Heart left ventricle (tissue), 13 donors: ENCODE data around the gene PRKG1.

Source experiments
- POLR2A ChIP-seq, 2 donors: fragments of 450-650 bp; IDR thresholded peaks; one replicate each; pipeline ENCODE4 v1.6.1; 2017; ENCODE audit warnings: antibody characterized with exemption in 2 of 2, mild to moderate bottlenecking in 2 of 2, moderate library complexity in 2 of 2
- TF ChIP-seq, protein P1 (sequence below), 12 donors: fragments of 200-600 bp; sonication (generic) in 4 of 12; IDR thresholded peaks; one replicate each; pipeline versions ENCODE4 v1.5.0 to v1.8.0; 2018 to 2022; ENCODE audit warnings: antibody characterized with exemption in 12 of 12, mild to moderate bottlenecking in 5 of 12
- donor health status: ischemic (EF 13 %, LVEDD 7.1; RV severe dilation, severe dysfunction).
- donor health status: DM: no; HTN: yes; CAD: no.
- donor health status: DM: no; HTN: no; CAD: no.
- donor health status: ischemic (EF 25% LVEDD 6.9; RV normal size, moderate dysfunction).
- donor health status: ischemic (EF 25% LVEDD 5.7; RV mildly dilated, moderate dysfunction).
- donor health status: ischemic (EF 35%, LVEDD 5.7; RV mildly dilated, moderate dysfunction).
- donor health status: nonischemic (EF 11% LVEDD 7.7; RV severe dilation, severe dysfunction).
- donor health status: DM: yes; HTN: yes; CAD: no.
- donor health status: PGD.
- donor health status: ischemic (EF 29% LVEDD 5.4; RV normal size, mild dysfunction).
- donor health status: nonischemic (EF 23%, LVEDD 6.1; RV moderate dilation, normal function).

DNA sequence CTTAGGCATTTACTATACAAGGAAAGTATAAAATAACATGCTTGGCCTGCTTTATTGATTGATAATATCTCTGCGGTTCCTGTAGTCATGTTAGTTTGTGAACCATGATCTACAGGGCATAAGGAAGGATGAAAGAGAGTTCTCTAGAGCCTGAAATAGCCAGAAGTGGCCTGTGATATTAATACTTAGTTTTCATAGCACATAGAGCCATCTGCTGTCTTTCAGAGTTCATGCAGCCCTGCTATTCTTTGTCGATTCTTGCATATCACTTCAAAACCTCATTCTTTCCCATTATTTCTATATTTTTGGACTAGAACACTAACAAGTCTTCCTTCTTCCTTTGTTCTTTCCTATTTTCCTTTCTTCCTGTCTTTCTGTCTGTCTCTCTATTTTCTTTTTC lies 26.4 kb upstream of the PRKG1 start:
- TF ChIP-seq, protein P1, sequence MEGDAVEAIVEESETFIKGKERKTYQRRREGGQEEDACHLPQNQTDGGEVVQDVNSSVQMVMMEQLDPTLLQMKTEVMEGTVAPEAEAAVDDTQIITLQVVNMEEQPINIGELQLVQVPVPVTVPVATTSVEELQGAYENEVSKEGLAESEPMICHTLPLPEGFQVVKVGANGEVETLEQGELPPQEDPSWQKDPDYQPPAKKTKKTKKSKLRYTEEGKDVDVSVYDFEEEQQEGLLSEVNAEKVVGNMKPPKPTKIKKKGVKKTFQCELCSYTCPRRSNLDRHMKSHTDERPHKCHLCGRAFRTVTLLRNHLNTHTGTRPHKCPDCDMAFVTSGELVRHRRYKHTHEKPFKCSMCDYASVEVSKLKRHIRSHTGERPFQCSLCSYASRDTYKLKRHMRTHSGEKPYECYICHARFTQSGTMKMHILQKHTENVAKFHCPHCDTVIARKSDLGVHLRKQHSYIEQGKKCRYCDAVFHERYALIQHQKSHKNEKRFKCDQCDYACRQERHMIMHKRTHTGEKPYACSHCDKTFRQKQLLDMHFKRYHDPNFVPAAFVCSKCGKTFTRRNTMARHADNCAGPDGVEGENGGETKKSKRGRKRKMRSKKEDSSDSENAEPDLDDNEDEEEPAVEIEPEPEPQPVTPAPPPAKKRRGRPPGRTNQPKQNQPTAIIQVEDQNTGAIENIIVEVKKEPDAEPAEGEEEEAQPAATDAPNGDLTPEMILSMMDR (IDR thresholded peaks at IDR 0.05) = peak in 9 of 12 donors; percentile 24 to 62 (median 48)
- TF ChIP-seq POLR2A (IDR thresholded peaks at IDR 0.05) = no peak
